ENCODE measurements around the gene BCAS2. TPM values are rescaled to one million over a fixed set of nuclear protein-coding genes. Genes with fewer than 3 reads are reported as not detected.

Gene BCAS2
- total RNA-seq, 2 experiments from 2014 or later, result 39.3 to 40.8 TPM

- no peaks in the 10 kb centered on the region for H4K20me1 ChIP-seq (ENCODE audit: insufficient read depth, low read length)
- BruUV-seq (replicated peaks), result no TSS peak
- H3K4me1 ChIP-seq (ENCODE audit: insufficient read depth, low read length, poor library complexity, severe bottlenecking), result no peaks in the 10 kb centered on the region
- H3K4me3 ChIP-seq (ENCODE audit: low read depth, low read length, poor library complexity, severe bottlenecking), result no peak overlapping the region
- H3K4me2 ChIP-seq (ENCODE audit: low read length), result no peak overlapping the region
- intact Hi-C loops (cut with micrococcal nuclease; ENCODE audit: unreplicated experiment), result no loop called here
- DNase-seq (ENCODE audit: low spot score), result no peak
- no peak overlapping the region for H2AFZ ChIP-seq (ENCODE audit: low read length)
- H3K9me3 ChIP-seq (ENCODE audit: low read length), result no peaks in the 10 kb centered on the region
- no peaks in the 10 kb centered on the region for H3K36me3 ChIP-seq (ENCODE audit: insufficient read depth, low read length)
- no peak for TF ChIP-seq EZH2phosphoT487 (IDR thresholded peaks at IDR 0.05; ENCODE audit: borderline replicate concordance, low read depth, low read length)
- no peak for TF ChIP-seq CTCF (conservative IDR thresholded peaks at IDR 0.05; ENCODE audit: low read length)
- H3K27ac ChIP-seq (ENCODE audit: low read depth, low read length, poor library complexity, severe bottlenecking), result no peak overlapping the region
- ChIA-PET CTCF (ENCODE audit: unreplicated experiment) (no interaction called here), POLR2A (interaction anchor here (0.7 to 1.2 kb wide), 2 partner anchors 15 to 26 kb away, joined by 3 to 4 read pairs; no protein-coding TSS in a partner anchor)
- H3K79me2 ChIP-seq (ENCODE audit: insufficient read depth, low read depth, low read length), result no peaks in the 10 kb centered on the region
- H3K9me2 ChIP-seq (ENCODE audit: insufficient read depth, low read length), result no peaks in the 10 kb centered on the region
These were observed 14.2 kb upstream of the BCAS2 start for GRCh38 chr1:114595602-114596001.

DNA sequence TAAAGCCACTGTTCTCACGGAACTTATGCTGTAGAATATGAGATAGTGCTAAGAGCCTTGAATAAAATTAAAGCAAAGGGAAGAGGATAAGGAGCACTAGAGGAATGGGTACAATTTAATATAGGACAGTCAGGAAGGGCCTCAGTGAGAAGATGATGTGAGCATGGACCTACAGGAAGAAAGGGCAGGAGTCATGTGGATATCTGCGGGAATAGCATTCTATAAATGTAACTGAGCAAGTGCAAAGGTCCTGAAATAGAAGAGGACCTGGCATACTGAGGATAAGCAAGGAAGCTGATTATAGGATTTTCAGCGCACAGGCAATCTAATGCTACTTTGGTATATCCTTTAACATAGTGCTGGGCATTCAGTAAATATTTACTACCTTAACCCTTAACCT lies 12.6 kb upstream of the BCAS2 start:
- Histone ChIP-seq H3K9me2 (ENCODE audit: insufficient read depth, low read length) (no peaks in the 10 kb centered on the region), H3K36me3 (ENCODE audit: insufficient read depth, low read length) (no peaks in the 10 kb centered on the region), H3K4me3 (ENCODE audit: low read depth, low read length, poor library complexity, severe bottlenecking) (no peak overlapping the region), H3K79me2 (ENCODE audit: insufficient read depth, low read depth, low read length) (no peaks in the 10 kb centered on the region), H3K27ac (ENCODE audit: low read depth, low read length, poor library complexity, severe bottlenecking) (no peak overlapping the region), H2AFZ (ENCODE audit: low read length) (no peak overlapping the region), H3K9me3 (ENCODE audit: low read length) (no peaks in the 10 kb centered on the region), H4K20me1 (ENCODE audit: insufficient read depth, low read length) (no peaks in the 10 kb centered on the region), H3K4me1 (ENCODE audit: insufficient read depth, low read length, poor library complexity, severe bottlenecking) (no peaks in the 10 kb centered on the region), H3K4me2 (ENCODE audit: low read length) (no peak overlapping the region)
- TF ChIP-seq EZH2phosphoT487 (IDR thresholded peaks at IDR 0.05; ENCODE audit: borderline replicate concordance, low read depth, low read length), result no peak
- no peak for TF ChIP-seq CTCF (conservative IDR thresholded peaks at IDR 0.05; ENCODE audit: low read length)
- intact Hi-C loops (cut with micrococcal nuclease; ENCODE audit: unreplicated experiment), result no loop called here
- CTCF ChIA-PET (ENCODE audit: unreplicated experiment), result no interaction called here
- POLR2A ChIA-PET, result interaction anchor here (0.5 kb wide), 1 partner anchor 9 kb away, joined by 3 read pairs; no protein-coding TSS in a partner anchor
- no peak for DNase-seq (ENCODE audit: low spot score)
- no TSS peak for BruUV-seq (replicated peaks)

DNA sequence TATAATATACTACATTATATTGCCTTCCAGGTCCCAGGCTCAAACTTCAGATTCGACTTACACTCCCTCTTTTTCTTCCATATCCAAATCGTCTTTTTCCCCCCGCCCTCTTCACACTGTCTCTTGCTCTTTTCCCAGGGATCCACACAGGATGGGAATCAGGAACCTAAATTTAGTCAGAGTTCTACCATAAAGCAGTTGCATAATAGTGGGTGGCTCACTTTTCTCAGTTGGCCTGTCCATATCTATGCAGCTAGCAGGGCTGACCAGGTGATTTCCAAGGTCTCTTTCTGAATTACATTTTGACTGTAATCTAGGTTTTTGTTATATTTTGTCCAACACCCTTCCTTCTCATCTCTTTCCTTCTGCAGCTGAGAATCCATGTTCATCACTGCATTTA lies 7.7 kb upstream of the BCAS2 start:
- no TSS peak for BruUV-seq (replicated peaks)
- H3K9me2 ChIP-seq (ENCODE audit: insufficient read depth, low read length), result no peaks in the 10 kb centered on the region
- DNase-seq (ENCODE audit: low spot score), result no peak
- no peaks in the 10 kb centered on the region for H3K9me3 ChIP-seq (ENCODE audit: low read length)
- no peaks in the 10 kb centered on the region for H4K20me1 ChIP-seq (ENCODE audit: insufficient read depth, low read length)
- H2AFZ ChIP-seq (ENCODE audit: low read length), result no peak overlapping the region
- intact Hi-C loops (cut with micrococcal nuclease; ENCODE audit: unreplicated experiment), result no loop called here
- no peaks in the 10 kb centered on the region for H3K79me2 ChIP-seq (ENCODE audit: insufficient read depth, low read depth, low read length)
- H3K27ac ChIP-seq (ENCODE audit: low read depth, low read length, poor library complexity, severe bottlenecking), result no peak overlapping the region
- ChIA-PET CTCF (ENCODE audit: unreplicated experiment) (no interaction called here), POLR2A (interaction anchor here (0.9 kb wide), 1 partner anchor 738 kb away, joined by 4 read pairs; no protein-coding TSS in a partner anchor)
- H3K36me3 ChIP-seq (ENCODE audit: insufficient read depth, low read length), result no peaks in the 10 kb centered on the region
- no peak overlapping the region for H3K4me3 ChIP-seq (ENCODE audit: low read depth, low read length, poor library complexity, severe bottlenecking)
- H3K4me1 ChIP-seq (ENCODE audit: insufficient read depth, low read length, poor library complexity, severe bottlenecking), result no peaks in the 10 kb centered on the region
- no peak overlapping the region for H3K4me2 ChIP-seq (ENCODE audit: low read length)
- TF ChIP-seq EZH2phosphoT487 (IDR thresholded peaks at IDR 0.05; ENCODE audit: borderline replicate concordance, low read depth, low read length), result no peak
- TF ChIP-seq CTCF (conservative IDR thresholded peaks at IDR 0.05; ENCODE audit: low read length), result no peak

All from OCI-LY7 (cell line).